HG03159 (cell line): Measurements from ENCODE around the gene ARFGEF2.
"Not testable (repeated sequence)": the region's sequence is repeated elsewhere in the genome, so short reads cannot be mapped to it uniquely, and the experiment has no call there.

Experiments
- ATAC-seq: cut with Tn5 transposase; IDR thresholded peaks from one replicate; pipeline ENCODE4 v1.9.1; 2021; ENCODE audit warnings: mild to moderate bottlenecking, moderate library complexity; ENCODE audit not compliant: unreplicated experiment

Gene ARFGEF2

DNA sequence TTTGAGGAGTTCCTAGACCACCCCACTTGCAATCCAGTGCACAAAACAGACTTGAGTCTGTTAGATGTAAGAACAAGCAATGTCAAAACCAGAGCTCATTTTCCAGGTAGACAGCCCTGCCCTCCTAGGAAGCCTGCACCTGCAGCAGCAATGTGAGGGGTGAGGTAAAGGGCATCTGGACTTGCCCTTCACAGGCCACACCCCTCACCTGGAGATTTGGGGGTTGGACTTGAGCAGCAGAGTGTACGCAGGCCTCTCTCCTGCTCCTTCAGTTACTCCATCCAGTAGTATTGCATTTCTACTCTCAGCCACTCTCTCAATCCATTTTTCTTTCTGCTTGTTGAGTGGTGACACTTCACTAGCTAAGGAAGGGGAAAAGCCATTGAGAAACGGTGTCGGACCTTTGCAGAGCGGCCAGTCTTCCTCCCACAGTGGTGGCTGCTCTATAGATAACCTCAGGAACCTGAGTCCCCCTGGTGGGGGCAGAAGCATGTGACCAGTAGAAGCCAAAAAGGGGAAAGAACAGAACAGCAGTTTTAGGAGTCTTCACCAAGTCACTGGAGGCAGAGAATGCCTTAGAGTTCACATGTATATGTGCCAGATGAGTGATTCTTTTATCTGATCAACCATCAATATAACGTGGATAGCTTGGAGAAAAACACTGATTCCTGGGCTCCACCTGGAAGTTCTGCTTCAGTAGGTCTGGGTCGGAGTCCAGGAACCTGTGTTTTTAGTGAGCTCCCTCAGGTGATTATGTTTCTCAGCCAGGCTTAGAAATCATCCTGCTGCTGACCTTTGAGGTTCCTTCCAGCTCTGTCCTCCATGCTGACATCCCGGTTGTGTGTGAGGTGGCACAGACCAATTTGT lies 28.0 kb downstream of the ARFGEF2 start:
- ATAC-seq, result no peak

DNA sequence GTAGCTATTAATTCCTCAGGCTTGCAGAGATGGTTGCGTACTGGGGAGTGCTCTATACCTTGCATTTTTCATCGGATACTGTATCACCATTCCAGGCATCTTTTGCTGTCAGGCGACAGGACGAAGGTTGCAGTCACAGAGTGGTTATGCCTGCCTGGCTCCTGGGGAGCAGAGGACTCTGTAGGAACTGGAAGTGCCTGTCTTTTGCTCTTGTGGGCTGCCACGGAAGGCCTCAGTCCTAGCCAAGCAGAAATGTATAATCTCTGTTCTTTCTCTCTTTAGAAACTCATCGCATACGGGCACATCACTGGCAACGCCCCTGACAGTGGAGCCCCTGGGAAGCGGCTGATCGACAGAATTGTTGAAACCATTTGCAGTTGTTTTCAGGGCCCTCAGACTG lies 29.5 kb downstream of the ARFGEF2 start:
- no peak for ATAC-seq

DNA sequence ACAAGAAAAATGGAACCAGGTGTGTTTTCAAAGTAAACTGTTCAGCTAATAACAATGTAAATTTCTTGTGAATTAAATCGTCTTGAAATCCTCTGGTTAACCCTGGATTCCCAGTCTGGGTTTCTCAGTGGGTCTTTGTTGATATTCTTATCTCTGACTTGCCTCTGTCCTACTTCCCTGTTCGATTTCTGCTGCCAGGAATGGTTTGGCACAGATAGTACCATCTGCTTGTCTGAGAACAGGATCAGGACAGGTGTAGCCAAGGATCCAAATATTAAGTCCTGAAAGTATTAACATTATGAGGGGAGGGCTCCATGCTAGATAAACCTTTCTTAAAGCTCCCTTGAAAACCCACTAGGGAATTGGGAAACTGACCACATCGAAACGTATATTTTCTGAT lies 30.1 kb downstream of the ARFGEF2 start:
- ATAC-seq, result no peak

DNA sequence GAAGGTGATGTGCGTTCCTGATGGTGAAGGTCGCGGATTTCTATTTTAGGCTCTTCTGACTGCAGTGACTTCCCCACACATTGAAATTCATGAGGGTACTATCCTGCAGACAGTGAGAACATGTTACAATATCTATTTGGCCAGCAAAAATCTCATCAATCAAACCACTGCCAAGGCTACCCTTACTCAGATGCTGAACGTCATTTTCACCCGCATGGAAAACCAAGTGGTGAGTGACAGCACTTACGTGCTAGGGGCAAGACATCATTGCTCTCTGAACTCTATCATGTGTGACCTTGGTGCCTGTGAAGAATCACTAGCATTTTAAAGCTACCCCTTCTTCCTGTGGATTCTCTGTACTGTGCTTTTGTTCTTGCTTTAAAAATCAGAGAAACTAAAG lies 31.1 kb downstream of the ARFGEF2 start:
- no peak for ATAC-seq

DNA sequence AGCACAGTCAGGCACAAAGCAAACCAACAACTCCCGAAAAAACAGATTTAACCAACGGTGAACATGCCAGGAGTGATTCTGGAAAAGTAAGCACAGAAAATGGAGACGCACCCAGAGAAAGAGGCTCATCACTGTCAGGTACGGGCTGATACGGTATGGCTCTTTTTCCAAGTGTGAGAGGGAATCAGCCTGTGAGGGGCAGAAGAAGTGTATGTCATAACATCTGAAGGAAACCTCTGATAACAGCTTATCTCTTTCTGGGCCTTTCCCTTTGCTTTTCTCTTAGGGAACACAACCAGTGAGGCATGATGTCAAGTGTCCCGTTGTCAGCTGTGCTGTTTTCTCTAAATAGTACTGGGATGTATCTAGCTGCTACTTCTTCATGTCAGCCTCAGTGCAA lies 32.1 kb downstream of the ARFGEF2 start:
- ATAC-seq, result no peak

DNA sequence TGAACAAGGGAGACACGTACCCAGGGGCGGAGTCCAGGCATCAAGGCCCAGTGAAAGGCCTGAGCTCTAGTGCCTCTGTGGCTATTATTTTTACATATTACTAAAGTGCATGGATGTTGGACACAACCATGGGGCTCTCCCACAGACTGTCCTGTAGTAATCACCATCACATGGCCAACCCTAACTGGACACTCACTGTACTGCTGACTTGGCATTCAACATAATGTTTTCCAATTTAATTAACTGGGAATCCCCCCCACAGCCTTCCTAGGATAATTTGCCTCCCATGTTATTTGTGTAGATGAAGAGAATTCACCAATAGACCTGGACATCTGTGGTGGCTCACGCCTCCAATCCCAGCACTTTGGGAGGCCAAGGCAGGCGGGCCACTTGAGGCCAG lies 34.5 kb downstream of the ARFGEF2 start:
- ATAC-seq, result no peak

DNA sequence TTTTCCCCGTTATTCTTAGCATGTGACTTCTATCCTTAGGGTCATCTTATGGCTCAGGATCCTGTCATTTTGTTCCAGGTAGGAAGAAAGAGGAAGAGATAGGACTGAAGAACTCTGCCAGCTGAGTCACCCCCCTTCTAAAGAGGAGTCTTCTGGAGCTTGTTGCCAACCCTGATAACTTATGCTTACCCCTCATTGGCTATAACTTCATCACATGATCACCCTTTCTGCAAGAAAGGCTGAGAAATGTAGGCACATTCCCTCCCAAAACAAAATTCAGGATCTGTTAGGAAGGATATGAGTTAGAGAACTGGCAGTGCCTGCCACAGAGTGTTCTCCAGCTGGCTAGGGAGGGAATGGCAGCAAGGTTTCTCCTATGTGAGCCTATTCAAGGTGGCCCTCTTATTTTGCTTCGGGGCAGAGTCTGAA lies 35.6 kb downstream of the ARFGEF2 start:
- ATAC-seq, result no peak

DNA sequence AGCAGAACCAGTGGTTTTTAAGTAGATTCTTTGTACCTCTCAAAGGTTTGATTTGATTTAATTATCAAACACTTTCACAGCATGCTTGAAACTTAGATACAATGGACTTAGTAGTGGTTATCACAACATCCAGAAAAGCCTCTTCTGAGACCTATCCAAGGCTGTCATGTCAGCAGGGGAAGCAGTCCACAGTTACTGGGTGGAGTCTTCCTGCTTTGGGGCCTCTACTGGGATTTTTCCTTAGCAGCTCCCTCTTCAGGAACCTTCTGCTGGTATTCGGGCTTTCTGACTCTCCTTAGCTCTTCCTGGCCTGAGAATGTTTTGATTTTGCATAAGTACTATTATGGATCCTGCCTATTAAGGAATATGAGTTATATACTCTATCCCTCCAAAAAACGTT lies 36.0 kb downstream of the ARFGEF2 start:
- no peak for ATAC-seq

DNA sequence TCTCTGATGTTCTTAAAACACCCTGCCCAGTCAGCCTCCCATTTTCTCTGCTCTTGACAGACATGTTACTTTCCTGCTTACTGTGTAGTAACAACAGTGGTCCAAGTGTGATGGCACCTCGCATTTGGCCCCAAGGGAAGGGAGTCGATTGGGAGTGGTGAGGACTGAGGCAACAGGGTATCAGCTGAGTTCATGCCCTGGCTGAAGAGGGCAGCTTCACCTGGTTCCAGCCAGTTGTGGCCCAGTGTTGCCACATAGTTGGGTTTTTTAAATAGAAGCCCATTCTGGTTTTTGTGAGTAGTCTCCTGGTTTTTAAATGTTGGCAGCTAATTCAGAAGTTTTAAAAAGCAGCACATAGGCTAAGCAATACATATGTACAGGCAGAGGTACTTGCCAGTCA lies 37.2 kb downstream of the ARFGEF2 start:
- ATAC-seq, result no peak

DNA sequence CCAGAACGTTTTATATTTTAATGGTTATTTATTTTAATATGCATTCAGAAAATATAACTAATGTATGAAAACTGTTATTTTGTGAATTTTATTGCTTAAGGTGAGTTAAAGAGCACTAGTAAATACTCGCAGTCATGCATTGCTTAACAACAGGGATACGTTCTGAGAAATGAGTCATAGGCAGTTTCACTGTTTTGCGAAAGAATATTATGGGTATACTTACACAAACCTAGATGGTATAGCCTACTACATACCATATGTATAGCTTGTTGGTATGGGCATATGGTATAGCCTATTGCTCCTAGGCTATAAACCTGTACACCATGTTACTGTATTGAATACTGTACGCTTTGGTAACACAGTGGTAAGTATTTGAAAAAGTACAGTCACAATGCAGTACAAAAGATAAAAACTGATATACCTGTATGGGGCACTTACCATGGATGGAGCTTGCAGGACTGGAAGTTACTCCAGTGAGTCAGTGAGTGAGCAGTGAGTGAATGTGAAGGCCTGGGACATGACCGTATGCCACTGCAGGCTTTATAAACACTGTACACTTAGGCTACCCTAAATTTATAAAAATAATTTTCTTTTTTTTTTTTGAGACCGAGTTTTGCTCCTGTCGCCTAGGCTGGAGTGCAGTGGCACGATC lies 38.5 kb downstream of the ARFGEF2 start:
- no peak for ATAC-seq

DNA sequence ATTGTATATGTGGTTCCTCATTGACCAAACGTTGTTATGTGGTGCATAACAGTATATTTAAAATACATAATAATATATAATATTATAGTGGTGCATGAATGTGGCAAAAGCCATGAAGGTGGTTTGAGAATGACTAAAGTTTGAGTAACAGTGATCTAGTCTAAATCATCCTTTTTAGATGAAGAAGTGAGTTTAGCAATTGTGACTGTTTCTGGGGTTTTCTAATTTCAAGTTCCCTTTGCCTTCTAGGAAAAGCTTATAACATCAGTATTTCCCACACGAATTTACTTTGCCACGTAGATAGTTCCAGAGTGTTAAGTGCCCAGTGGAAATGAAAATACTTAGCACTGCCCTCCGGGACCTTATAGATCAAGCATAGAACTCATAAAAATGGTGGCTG lies 40.9 kb downstream of the ARFGEF2 start:
- ATAC-seq, result no peak

DNA sequence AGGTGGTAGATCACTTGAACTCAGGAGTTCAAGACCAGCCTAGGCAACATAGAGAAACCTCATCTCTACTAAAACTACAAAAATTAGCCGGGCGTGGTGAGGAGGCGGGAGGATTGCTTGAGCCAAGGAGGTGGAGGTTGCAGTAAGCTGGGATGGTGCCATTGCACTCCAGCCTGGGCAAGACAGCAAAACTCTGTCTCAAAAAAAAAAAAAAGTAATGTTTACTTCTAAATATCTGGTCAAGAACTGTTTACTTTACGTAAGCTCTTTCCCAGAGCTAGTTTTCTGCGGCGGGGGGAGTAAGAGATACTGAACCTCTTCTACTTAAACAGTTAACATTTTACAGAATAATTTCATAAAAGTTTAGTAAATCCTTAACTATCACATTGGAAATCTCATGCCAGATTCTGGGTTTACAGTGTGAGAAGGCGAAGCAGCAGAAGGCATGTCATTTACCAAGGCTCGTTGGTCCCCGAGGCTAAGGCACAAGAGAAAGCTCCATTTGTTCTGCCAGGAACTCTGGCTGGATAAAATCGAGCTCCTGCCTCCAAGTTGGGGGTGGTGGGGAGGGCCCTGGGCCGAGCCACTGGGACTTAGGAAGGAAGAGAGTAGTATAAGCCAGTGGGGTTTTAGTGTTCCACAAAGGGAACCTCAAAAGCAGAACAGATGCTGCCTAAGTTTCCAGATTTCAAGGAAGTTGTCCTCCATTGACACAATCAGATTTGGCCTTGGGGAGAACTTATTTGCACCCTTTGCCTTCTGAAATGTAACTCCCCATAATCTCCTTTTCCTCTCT lies 41.7 kb downstream of the ARFGEF2 start:
- no peak for ATAC-seq

DNA sequence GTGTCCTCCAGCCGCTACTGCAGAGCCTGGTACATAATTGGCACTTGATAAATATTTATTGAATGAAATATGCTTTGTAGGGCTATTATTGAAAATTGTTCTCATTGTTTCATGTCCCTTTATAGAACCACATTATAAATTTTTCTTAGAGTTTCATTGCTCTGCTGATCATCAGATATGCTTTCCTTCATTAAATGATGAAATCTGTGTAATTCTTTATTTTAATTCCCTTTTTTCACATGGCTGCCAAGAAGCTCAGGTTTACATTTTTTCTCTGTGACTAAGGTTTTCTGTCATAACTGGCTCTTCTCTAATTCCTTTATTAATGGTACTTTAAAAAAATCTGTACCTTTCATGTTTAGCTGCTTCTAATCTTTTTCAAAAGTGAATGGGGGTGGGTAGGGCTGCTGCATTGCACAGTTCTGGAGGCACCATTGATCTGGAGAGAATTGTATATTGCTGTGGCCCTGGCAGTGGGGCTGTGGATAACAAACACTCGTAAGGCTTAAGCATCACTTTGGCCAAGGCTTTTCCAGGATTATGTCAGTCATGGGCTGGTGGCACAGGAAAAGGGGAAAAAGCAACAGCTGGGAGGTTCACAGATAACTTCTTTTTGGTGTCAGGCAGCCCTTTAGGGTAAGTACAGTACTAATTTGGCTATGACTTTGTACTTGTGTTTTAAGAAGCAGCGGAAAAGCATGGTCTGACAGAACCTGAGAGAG lies 43.8 kb downstream of the ARFGEF2 start:
- no peak for ATAC-seq

DNA sequence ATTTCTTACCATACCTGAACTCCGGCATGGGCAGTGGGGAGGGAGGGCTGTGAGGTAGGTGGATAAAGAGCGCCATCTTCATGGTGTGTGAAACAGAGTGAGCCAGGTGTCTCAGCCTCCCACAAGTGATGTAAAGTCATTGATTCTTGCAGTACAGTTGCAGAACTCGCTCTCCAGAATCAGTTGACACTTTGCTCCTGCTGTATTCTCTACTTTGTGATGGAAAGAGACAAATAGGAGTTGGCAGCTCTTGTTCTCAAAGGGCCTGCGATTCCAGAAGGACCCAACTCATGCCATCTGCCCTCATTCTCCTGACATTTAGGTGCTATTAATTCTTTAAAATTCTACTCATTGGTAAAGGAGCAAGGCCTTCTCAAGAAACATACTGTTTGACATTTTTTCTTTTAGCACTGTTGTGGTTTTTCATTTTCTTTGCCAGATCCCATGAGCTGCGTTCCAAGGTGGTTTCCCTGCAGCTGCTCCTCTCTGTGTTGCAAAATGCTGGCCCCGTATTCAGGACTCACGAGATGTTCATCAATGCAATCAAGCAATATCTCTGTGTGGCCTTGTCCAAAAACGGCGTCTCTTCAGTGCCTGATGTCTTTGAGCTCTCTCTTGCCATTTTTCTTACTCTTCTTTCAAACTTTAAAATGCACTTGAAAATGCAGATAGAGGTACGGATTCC lies 49.3 kb downstream of the ARFGEF2 start:
- ATAC-seq, result no peak

DNA sequence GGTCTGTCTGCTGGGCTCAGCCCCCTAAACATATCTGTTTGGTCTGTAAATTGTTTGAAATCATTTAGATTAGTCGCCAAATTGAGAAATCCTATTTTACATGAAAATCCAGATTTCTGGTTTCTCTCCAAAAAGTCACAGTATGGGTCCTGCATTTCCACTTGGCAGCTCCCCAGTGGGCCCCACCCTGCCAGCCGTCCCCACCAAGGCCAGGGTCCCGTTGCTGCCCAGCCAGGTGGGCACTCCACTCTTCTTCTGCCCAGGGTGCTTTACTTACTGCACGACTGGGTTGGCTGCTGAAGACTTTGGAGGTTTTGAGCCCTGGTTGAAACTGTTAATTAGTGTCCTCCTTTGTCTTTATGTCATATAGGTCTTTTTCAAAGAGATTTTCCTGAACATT lies 50.4 kb downstream of the ARFGEF2 start:
- ATAC-seq, result no peak

DNA sequence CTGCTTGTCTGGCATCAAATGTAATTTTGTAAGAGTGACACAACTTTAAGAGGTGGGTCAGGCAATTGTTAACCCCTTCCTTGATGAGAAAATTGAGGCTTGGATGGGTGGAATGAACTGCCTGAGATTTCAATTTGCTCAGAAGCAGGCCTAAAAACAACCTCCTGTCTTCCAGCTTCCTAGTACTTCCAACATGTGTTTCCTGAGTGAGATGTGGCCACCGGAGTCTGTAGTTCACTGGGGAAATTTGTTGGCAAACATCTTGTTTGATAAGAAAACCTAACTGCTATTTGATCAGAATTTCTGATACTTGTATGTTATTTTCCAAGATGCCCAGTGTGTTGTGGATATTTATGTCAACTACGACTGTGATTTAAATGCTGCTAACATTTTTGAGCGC lies 51.3 kb downstream of the ARFGEF2 start:
- no peak for ATAC-seq

DNA sequence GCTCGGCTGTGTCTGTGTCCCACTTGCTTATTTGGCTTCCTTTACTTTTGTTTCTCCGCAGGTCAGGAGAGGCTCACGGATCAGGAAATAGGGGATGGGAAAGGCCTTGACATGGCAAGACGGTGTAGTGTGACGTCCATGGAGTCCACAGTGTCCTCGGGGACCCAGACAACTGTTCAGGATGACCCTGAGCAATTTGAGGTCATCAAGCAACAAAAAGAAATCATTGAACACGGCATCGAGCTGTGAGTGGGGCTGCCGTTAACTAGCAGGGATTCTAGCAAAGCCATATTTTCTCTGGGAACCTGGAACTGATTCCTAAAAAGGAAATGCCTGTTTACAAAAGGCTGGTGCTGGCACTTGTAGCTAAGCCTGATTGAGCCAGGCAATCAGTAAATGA lies 54.4 kb downstream of the ARFGEF2 start:
- ATAC-seq, result no peak

DNA sequence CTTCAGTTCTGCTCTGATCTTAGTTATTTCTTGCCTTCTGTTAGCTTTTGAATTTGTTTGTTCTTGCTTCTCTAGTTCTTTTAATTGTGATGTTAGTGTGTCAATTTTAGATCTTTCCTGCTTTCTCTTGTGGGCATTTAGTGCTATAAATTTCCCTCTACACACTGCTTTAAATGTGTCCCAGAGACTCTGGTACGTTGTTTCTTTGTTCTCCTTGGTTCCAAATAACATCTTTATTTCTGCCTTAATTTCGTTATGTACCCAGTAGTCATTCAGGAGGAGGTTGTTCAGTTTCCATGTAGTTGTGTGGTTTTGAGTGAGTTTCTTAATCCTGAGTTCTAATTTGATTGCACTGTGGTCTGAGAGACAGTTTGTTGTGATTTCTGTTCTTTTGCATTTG lies 58.5 kb downstream of the ARFGEF2 start:
- ATAC-seq, result not testable (repeated sequence)

DNA sequence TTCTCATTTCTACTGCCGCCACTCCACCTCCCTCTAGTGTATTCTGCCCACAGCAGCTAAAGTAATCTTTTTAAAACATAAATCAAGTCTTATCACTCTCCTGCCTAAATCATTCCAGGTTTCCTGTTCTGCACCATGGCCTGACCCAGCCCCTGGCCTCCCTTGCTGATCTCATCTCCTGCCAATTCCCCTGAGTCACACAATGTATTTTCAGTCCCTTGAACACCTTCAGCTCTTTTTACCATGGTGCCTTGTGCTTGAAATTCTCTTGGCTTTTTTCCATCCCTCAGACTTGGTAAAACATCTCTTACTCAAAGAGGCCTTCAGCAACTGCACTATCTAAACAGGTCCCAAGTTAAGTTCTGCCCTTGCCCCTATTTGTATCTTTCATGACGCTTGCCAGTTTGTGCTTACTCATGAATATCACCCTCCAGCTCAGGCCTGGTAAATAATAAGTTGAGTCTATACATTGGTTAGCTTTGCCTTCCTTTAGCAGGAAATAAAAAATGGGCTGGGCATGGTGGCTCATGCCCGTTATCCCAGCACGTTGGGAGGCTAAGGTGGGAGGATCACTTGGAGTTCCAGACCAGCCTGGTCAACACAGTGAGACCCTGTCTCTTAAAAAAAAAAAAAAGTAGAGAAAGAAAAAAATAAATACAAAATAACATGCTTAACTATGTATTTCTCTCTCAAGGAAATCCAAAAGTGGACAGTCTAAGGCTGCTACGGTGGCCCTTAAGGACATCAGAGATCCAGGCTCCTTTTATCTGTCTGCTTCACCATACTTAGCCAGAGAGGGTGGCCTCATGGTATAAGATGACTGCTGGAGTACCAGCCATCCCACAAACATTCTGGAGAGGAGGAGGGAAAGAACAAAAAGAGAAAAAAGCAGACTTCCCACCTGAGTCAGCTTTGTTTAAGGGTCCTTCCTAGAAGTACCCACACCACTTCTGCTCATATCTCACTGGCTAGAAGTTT lies 62.2 kb downstream of the ARFGEF2 start:
- ATAC-seq, result no peak
